Stimulated activated CD4-positive, alpha-beta T cell treated with anti-CD3 and anti-CD28 coated beads, Interleukin-1b, Interleukin-23, amount 100 ng/mL, for 48 hours (primary cell): ENCODE measurements around the gene OR2A42.
"Not testable (repeated sequence)": the region's sequence is repeated elsewhere in the genome, so short reads cannot be mapped to it uniquely, and the experiment has no call there.

ENCODE experiments used
- DNase-seq: peaks from one replicate; pipeline ENCODE4 v3.0.0-alpha.2; 2020

OR2A42 gene

GRCh38 chr7:144239365-144239764, at the start of gene OR2A42:
Gene OR2A42, minus strand, starts transcription at chr7:144239605. Its CDS starts 6,762 bp downstream, at chr7:144232843.
- not testable (repeated sequence) for DNase-seq

GRCh38 chr7:144287171-144287784, 47.9 kb upstream of the OR2A42 start:
- DNase-seq: not testable (repeated sequence)

GRCh38 chr7:144283716-144284115, 44.3 kb upstream of the OR2A42 start:
- DNase-seq: not testable (repeated sequence)

- DNase-seq: not testable (repeated sequence)
Observed at GRCh38 chr7:144282490-144282889, 43.1 kb upstream of the OR2A42 start.

GRCh38 chr7:144281981-144282380, 42.6 kb upstream of the OR2A42 start:
- DNase-seq: not testable (repeated sequence)

GRCh38 chr7:144280010-144280409, 40.6 kb upstream of the OR2A42 start:
- not testable (repeated sequence) for DNase-seq

GRCh38 chr7:144275281-144275680, 35.9 kb upstream of the OR2A42 start:
- DNase-seq: not testable (repeated sequence)

GRCh38 chr7:144269188-144269587, 29.8 kb upstream of the OR2A42 start, which contains the start of gene CTAGE8:
Gene CTAGE8, minus strand, starts transcription at chr7:144269288. Its CDS starts 38 bp downstream, at chr7:144269250.
- DNase-seq: not testable (repeated sequence)

GRCh38 chr7:144264692-144265091, 25.3 kb upstream of the OR2A42 start, which contains the start of gene OR2A7:
Gene OR2A7, minus strand, starts transcription at chr7:144264792. Its CDS starts 5,164 bp downstream, at chr7:144259628.
- DNase-seq: not testable (repeated sequence)

GRCh38 chr7:144262128-144262527, 22.7 kb upstream of the OR2A42 start:
- DNase-seq: not testable (repeated sequence)

GRCh38 chr7:144259067-144259466, 19.7 kb upstream of the OR2A42 start:
- DNase-seq: not testable (repeated sequence)

GRCh38 chr7:144256112-144256511, 16.7 kb upstream of the OR2A42 start:
- DNase-seq: no peak

GRCh38 chr7:144255471-144255897, 16.1 kb upstream of the OR2A42 start:
- DNase-seq: no peak

- not testable (repeated sequence) for DNase-seq
Observed at GRCh38 chr7:144252307-144252706, 12.9 kb upstream of the OR2A42 start.

- DNase-seq: not testable (repeated sequence)
Observed at GRCh38 chr7:144247674-144248330, 8.4 kb upstream of the OR2A42 start.

- not testable (repeated sequence) for DNase-seq
Observed at GRCh38 chr7:144246967-144247366, 7.6 kb upstream of the OR2A42 start.

- not testable (repeated sequence) for DNase-seq
Observed at GRCh38 chr7:144245372-144245771, 6.0 kb upstream of the OR2A42 start.

- DNase-seq: not testable (repeated sequence)
Observed at GRCh38 chr7:144238530-144239082, 799 bp downstream of the OR2A42 start.

- not testable (repeated sequence) for DNase-seq
Observed at GRCh38 chr7:144233039-144233438, 6.4 kb downstream of the OR2A42 start.

- DNase-seq: not testable (repeated sequence)
Observed at GRCh38 chr7:144231027-144231426, 8.4 kb downstream of the OR2A42 start.

GRCh38 chr7:144228810-144229209, 10.6 kb downstream of the OR2A42 start:
- DNase-seq: not testable (repeated sequence)

- DNase-seq: not testable (repeated sequence)
Observed at GRCh38 chr7:144226866-144227265, 12.5 kb downstream of the OR2A42 start.

- not testable (repeated sequence) for DNase-seq
Observed at GRCh38 chr7:144223675-144224074, 15.7 kb downstream of the OR2A42 start.

GRCh38 chr7:144220531-144220930, 18.9 kb downstream of the OR2A42 start:
- DNase-seq: not testable (repeated sequence)
